ENCODE results near the gene VEPH1. TPM values are rescaled to one million over a fixed set of nuclear protein-coding genes. Genes with fewer than 3 reads are reported as not detected.

Gene VEPH1
- total RNA-seq, 1 donor from 2014 or later = 0.16 TPM

- H3K4me3 ChIP-seq = no peak overlapping the region
- no peaks in the 10 kb centered on the region for H3K9me3 ChIP-seq (replicated peaks)
- no peak for TF ChIP-seq CTCF (IDR thresholded peaks at IDR 0.05; ENCODE audit: borderline replicate concordance)
- intact Hi-C loops (cut with micrococcal nuclease) = no loop called here
- H3K27me3 ChIP-seq (ENCODE audit: low read depth) = no peaks in the 10 kb centered on the region
- no peaks in the 10 kb centered on the region for H3K4me1 ChIP-seq
- H3K36me3 ChIP-seq = no peaks in the 10 kb centered on the region
- H3K27ac ChIP-seq (replicated peaks) = no peak overlapping the region
- DNase-seq = no peak
Measured at GRCh38 chr3:157305392-157305791, 197.8 kb downstream of the VEPH1 start.

- Histone ChIP-seq H3K9me3 (replicated peaks) (no peaks in the 10 kb centered on the region), H3K4me3 (no peak overlapping the region), H3K27ac (replicated peaks) (no peak overlapping the region), H3K36me3 (no peaks in the 10 kb centered on the region), H3K4me1 (no peaks in the 10 kb centered on the region), H3K27me3 (ENCODE audit: low read depth) (no peaks in the 10 kb centered on the region)
- no peak for DNase-seq
- no peak for TF ChIP-seq CTCF (IDR thresholded peaks at IDR 0.05; ENCODE audit: borderline replicate concordance)
- intact Hi-C loops (cut with micrococcal nuclease) = no loop called here
Measured at GRCh38 chr3:157301755-157302154, 201.5 kb downstream of the VEPH1 start.

GRCh38 chr3:157300981-157301663, 202.1 kb downstream of the VEPH1 start:
- H3K27me3 ChIP-seq (ENCODE audit: low read depth) = no peaks in the 10 kb centered on the region
- H3K4me3 ChIP-seq = no peak overlapping the region
- H3K27ac ChIP-seq (replicated peaks) = no peak overlapping the region
- no peak for TF ChIP-seq CTCF (IDR thresholded peaks at IDR 0.05; ENCODE audit: borderline replicate concordance)
- H3K4me1 ChIP-seq = no peaks in the 10 kb centered on the region
- DNase-seq = no peak
- intact Hi-C loops (cut with micrococcal nuclease) = no loop called here
- no peaks in the 10 kb centered on the region for H3K9me3 ChIP-seq (replicated peaks)
- H3K36me3 ChIP-seq = no peaks in the 10 kb centered on the region

GRCh38 chr3:157300094-157300493, 203.1 kb downstream of the VEPH1 start:
- Histone ChIP-seq H3K4me3 (no peak overlapping the region), H3K9me3 (replicated peaks) (no peaks in the 10 kb centered on the region), H3K36me3 (no peaks in the 10 kb centered on the region), H3K27me3 (ENCODE audit: low read depth) (no peaks in the 10 kb centered on the region), H3K27ac (replicated peaks) (no peak overlapping the region), H3K4me1 (no peaks in the 10 kb centered on the region)
- DNase-seq = no peak
- intact Hi-C loops (cut with micrococcal nuclease) = no loop called here
- TF ChIP-seq CTCF (IDR thresholded peaks at IDR 0.05; ENCODE audit: borderline replicate concordance) = no peak

GRCh38 chr3:157297328-157297915, 205.8 kb downstream of the VEPH1 start:
- TF ChIP-seq CTCF (IDR thresholded peaks at IDR 0.05; ENCODE audit: borderline replicate concordance) = no peak
- H3K9me3 ChIP-seq (replicated peaks) = no peaks in the 10 kb centered on the region
- no peak for DNase-seq
- no peaks in the 10 kb centered on the region for H3K4me1 ChIP-seq
- intact Hi-C loops (cut with micrococcal nuclease) = no loop called here
- H3K27ac ChIP-seq (replicated peaks) = no peak overlapping the region
- H3K27me3 ChIP-seq (ENCODE audit: low read depth) = no peaks in the 10 kb centered on the region
- H3K4me3 ChIP-seq = no peak overlapping the region
- H3K36me3 ChIP-seq = no peaks in the 10 kb centered on the region
